Adrenal gland (tissue), 5 donors: ENCODE results near the gene RBP7.

ENCODE experiments used
- POLR2A ChIP-seq, 2 donors: fragments of 450-650 bp; IDR thresholded peaks; one replicate each; pipeline ENCODE4 v1.6.1; 2017; ENCODE audit warnings: antibody characterized with exemption in 2 of 2, mild to moderate bottlenecking in 2 of 2, moderate library complexity in 1 of 2
- TF ChIP-seq, protein P1 (sequence below), 6 experiments: fragments of 450-650 bp in 4 of 6; fragments of 200-600 bp in 2 of 6; sonication (generic) in 1 of 6; IDR thresholded peaks; 1 replicate in 5 of 6; 2 replicates in 1 of 6; pipeline versions ENCODE4 v1.5.1 to v1.8.0; 2016 to 2021; ENCODE audit warnings: antibody characterized with exemption in 6 of 6, mild to moderate bottlenecking in 2 of 6, moderate library complexity in 1 of 6
- donor health status: DM: no; HTN: no; CAD: no.

DNA sequence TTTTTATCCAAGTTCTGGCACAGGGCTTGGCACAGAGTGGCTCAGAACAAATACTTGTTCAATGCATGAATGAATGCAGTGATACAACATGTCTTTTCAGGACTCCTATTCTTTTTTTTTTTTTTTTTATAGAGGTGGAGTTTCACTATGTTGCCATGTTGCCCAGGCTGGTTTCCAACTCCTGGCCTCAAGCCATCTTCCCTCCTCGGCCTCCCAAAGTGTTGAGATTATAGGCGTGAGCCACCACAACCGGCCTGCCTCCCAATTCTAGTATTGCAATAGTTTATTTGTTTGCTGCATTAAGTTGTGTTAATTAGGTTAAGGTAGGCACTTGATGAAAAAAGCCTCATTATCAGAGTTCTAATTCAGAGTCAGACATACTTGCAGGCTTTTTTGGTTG lies 53.6 kb downstream of the RBP7 start:
- TF ChIP-seq, protein P1, sequence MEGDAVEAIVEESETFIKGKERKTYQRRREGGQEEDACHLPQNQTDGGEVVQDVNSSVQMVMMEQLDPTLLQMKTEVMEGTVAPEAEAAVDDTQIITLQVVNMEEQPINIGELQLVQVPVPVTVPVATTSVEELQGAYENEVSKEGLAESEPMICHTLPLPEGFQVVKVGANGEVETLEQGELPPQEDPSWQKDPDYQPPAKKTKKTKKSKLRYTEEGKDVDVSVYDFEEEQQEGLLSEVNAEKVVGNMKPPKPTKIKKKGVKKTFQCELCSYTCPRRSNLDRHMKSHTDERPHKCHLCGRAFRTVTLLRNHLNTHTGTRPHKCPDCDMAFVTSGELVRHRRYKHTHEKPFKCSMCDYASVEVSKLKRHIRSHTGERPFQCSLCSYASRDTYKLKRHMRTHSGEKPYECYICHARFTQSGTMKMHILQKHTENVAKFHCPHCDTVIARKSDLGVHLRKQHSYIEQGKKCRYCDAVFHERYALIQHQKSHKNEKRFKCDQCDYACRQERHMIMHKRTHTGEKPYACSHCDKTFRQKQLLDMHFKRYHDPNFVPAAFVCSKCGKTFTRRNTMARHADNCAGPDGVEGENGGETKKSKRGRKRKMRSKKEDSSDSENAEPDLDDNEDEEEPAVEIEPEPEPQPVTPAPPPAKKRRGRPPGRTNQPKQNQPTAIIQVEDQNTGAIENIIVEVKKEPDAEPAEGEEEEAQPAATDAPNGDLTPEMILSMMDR (IDR thresholded peaks at IDR 0.05) = no peak
- TF ChIP-seq POLR2A (IDR thresholded peaks at IDR 0.05) = no peak
